Frontal cortex (tissue), 4 donors: ENCODE results near the gene LANCL3. TPM values are rescaled to one million over a fixed set of nuclear protein-coding genes. Genes with fewer than 3 reads are reported as not detected.
A peak's percentile ranks its signal among the peaks of the same experiment; 100 is the strongest.
"Not testable (repeated sequence)": the region's sequence is repeated elsewhere in the genome, so short reads cannot be mapped to it uniquely, and the experiment has no call there.

Experiments used
- DNase-seq, 2 donors: peaks; one replicate each; pipeline ENCODE4 v3.0.0; 2012; ENCODE audit warnings: low spot score in 2 of 2
- FAIRE-seq: peaks from 2 replicates; lab custom pipeline; 2012; peaks lifted over from hg19 to GRCh38; lab: Jason Lieb, UNC
- total RNA-seq: library from RNA; depleted of rRNA; stranded (reverse); fragments of >200 nt; gene quantifications from one replicate; pipeline ENCODE4 v1.2.3, GENCODE V29; 2014
- donor health status: control.
- donor health status: control.
- donor health status: control.

LANCL3 gene
- total RNA-seq = 1.2 TPM

DNA sequence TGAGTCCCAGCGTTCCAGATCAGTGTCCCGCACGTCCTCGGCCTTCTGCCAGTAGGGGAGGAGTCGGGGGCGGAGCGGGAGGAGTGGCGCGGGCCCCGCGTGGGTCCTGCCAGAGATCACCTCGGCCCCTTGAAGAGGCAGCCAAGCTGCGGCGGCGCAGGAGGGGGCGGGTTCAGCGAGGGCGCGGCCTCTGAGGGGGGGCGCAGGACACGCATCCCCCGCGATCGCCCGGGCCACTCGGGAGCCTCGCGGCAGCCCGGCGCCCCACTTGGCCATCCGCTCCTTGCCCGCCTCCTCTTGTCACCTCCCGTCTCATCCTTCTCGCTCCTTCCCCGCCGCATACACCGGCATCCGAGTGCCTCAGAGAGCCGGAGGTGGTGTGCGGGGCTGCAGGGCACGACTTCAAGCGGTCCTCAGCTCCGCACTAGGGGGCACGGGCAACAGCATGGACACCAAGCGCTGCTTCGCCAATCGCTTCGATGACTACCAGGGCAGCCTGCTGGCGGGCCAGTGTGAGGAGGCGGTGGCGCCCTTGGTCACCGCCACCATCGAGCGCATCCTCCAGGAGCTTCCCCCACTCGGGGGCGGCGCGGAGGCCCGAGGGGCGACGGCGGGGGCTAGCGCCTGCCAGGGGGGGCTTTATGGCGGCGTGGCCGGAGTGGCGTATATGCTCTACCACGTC, at the start of gene LANCL3:
Gene LANCL3, plus strand, starts transcription at position 236 of the 682 bp plus-strand sequence. Its CDS starts 210 bp downstream, at position 446.
- DNase-seq = peak in 1 of 2 donors; percentile 16
- FAIRE-seq = not testable (repeated sequence)

DNA sequence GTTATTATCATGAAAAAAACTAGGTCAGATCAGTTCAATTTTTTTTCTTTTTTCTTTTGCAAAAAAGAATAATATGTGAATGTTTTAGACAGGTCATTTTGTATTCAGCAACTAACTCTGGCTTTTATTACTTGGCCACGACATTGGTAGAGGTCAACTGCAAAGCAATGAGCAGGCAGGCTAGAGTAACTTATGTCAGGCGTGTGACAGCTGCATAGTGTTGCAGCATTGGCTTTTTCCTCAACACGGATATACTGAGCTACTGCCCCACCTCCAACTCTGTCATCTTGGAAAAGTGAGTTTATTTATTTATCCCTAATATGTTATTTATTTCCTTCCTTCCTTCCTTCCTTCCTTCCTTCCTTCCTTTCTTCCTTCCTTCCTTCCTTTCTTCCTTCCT, 47.8 kb upstream of the LANCL3 start:
- DNase-seq, FAIRE-seq: not testable (repeated sequence)

DNA sequence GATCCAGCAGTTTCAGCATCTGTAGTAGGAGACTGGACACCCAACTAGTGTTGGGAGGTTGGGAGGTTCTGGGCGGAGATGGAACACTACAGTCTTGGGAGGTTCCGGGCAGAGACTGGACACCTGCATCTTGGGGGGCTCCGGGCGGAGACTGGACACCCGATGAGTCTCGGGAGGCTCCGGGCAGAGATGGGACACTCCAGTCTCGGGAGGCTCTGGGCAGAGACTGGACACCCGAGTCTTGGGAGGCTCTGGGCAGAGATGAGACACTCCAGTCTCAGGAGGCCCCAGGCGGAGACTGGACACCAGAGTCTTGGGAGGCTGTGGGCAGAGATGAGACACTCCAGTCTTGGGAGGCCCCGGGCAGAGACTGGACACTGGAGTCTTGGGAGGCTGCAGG, 29.5 kb upstream of the LANCL3 start:
- FAIRE-seq (no peak), DNase-seq (no peak)

DNA sequence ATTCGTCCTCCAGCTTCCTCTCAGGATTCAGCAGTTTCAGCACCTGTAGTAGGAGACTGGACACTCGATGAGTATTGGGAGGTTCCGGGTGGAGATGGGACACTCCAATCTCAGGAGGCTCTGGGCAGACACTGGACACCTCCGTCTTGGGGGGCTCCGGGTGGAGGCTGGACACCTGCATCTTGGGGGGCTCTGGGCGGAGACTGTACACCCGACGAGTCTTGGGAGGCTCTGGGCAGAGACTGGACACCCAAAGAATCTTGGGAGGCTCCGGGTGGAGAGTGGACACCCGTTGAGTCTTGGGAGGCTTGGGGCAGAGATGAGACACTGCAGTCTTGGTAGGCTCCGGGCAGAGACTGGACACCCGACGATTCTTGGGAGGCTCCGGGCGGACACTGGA, 28.7 kb upstream of the LANCL3 start:
- no peak for FAIRE-seq

DNA sequence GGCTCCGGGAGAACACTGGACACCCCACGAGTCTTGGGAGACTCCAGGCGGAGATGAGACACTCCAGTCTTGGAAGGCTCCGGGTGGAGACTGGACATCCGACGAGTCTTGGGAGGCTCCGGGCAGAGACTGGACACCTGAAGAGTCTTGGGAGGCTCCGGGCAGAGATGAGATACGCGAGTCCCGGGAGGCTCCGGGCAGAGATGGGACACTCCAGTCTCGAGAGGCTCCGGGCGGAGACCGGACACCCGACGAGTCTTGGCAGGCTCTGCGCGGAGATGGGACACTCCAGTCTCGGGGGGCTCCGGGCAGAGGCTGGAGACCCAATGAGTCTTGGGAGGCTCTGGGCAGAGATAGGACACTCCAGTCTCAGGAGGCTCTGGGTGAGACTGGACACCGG, 28.1 kb upstream of the LANCL3 start:
- DNase-seq (no peak), FAIRE-seq (no peak)

More for the DNA sequence above, 28.7 kb upstream of the LANCL3 start:
- DNase-seq = no peak

DNA sequence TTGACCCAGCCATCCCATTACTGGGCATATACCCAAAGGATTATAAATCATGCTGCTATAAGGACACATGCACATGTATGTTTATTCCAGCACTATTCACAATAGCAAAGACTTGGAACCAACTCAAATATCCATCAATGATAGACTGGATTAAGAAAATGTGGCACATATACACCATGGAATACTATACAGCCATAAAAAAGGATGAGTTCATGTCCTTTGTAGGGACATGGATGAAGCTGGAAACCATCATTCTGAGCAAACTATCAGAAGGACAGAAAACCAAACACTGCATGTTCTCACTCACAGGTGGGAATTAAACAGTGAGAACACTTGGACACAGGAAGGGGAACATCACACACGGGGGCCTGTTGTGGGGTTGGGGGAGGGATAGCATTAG, 26.9 kb upstream of the LANCL3 start:
- not testable (repeated sequence) for FAIRE-seq, DNase-seq

DNA sequence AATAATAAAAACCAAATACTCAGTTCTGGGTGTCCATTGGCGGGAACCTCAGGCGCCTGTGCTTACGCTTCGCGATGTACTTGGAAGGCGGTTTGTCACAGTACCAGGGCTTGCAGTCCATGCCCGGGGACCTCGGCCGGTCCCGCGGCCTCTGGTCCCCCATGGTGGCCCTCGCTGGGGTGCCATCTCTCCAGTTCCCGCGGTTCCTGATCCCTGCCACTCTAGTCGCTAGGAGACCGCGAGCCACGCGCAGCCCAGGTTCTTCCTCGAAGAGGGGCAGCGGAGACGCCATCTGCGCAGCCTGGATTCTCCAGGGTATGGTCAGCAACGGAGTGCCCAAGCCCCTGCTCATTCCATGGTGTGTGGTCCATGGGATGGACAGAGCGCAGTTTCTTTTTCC, 26.4 kb upstream of the LANCL3 start:
- FAIRE-seq (no peak), DNase-seq (no peak)

DNA sequence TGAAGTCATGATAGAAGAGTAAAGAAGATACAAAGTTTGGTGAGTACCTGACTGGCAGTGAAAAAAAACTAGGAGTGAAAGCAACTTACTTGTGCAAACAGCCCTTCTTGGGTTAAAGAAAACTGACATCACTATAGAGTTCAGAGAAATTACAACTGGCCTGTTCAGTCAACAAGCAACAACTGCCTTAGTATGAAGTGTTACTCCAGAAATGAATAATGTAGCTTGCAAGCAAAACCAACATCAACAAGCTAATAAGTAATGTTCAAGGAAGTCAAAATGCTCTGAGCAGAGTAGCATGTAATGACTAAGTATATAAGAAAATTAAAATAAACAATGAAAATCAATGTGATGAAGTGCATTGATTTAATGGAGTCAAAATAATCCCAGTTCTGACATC, 21.8 kb upstream of the LANCL3 start:
- not testable (repeated sequence) for FAIRE-seq, DNase-seq

DNA sequence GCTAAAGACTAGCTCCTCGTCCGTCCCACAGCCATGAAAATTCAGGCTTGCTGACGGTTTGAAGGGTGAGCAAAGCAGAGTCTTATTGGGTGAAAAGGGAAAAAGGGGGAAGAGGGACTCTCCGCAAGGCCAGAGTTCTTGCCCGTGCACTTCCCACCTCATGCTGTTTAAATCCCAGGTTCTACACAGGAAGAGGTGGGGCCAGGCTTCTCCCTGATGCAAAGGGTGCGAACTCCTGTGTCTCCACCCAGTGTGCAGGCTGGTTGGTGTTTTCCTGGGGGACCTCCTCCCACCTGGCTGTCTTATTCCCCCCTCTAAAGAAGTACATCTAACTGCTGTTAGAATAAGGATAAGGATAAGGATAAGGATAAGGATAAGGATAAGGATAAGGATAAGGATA, 18.0 kb upstream of the LANCL3 start:
- DNase-seq (no peak), FAIRE-seq (no peak)

DNA sequence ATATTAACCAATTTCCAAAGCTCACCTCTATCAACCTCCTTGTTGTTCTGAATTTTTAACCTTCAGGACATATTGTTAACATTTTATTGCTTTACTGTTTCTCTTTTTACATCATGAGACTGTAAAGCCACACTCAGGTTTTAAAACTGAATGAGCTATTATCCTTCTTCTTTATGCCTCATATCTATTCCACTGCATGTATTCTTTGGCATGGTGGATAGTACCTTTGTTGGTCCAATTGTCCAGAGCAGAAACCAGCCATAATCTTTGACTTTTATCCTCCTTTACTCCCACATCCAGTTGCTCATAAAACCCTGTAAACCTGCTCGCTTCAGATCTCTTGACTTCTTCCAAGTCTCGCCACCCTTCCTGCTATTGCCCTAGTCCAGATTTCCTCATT, 6.2 kb upstream of the LANCL3 start:
- FAIRE-seq, DNase-seq: not testable (repeated sequence)

DNA sequence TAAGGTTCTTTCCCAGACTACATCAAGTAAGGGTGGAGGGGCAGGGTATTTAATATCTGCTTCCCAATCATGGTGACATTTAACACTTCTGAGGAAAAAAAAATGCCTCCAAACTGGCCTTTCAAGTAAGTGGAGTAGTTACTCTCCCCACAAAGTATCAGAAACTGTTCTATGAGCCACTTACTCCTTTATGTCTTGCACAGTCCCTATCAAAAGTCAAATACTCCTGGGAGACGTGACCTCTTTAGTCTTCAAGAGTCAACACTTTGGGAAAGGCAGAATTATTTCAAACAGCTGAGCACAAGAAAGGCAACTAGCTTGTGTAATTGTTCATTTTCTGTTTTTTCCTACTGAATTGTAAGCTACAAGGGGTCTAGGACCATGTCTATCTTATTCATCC, 1.1 kb upstream of the LANCL3 start:
- not testable (repeated sequence) for FAIRE-seq, DNase-seq

DNA sequence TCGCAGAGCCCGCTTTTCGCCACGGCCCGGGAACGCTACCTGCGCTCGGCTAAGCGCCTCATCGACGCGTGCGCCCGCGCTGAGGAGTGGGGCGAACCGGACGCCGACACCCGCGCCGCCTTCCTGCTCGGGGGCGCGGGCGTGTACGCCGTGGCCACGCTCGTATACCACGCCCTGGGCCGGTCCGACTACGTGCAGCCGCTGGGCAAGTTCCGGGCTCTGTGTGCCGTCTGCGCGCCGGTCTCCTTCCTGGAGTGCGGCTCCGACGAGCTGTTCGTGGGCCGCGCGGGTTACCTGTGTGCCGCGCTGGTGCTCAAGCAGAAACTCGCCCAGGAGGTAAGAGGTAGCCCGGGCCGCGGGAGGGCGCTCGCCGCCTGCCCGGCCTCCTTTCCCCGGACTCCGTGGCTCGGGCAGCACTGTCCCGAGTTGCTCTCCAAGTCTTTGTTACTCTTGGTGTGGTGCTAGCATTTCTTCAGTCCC, 687 bp downstream of the LANCL3 start:
- not testable (repeated sequence) for DNase-seq, FAIRE-seq

DNA sequence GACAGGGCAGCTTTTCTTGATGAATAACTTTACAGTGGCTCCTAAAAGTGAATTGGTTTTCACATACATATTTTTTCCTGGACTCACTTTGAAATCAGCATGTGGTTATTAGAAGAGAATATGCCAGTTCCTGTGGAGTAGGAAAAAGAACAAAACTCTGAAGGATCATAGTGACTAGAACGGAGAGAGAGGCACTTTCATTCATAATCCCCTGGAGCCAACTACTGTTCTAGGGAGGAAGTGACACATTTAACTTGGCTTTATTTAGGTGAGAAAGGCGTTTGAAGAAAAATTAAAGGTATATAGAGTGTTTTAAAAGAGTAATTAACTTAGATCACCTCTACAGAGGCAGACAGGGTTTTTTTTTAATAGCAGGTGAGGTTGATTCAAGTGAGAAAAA, 1.7 kb downstream of the LANCL3 start:
- DNase-seq, FAIRE-seq: not testable (repeated sequence)

DNA sequence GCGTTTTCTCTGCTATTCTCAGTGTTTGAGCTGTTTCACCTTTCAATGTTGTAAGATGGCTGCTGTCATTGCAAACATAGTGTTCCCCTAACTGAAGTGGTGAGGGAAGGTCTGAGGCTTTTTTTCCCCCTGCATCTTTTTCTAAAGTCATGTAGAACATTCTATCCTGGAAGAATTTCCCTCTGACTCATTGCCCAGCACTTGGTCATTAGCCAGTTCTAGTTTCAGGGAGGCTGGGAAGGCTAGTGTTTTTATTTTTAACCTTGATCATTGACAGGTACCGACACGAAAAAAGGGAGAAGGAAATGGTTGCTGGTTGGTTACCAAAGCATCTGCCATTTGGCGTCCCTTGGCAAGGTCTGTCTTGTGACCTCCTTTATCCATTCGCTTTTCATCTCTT, 6.6 kb downstream of the LANCL3 start:
- no peak for FAIRE-seq
- no peak for DNase-seq

DNA sequence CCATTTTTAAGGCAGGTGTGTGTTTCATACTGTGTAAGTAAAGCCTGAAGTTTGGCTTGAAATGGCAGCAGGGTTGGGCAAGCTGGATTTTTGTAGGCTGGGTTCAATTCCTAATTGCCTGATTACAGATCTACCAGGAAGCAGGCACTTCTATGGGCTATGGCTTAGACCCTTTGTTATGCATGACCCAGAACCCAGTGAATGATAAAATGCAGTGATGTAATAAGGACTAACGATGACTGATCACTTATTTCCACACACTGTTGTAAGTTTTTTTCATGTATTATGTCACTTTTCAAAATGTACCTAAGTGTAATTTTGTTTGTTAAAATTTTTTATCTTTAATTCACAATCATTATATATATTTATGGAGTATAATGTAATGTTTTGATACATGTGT, 8.6 kb downstream of the LANCL3 start:
- FAIRE-seq = no peak
- no peak for DNase-seq

DNA sequence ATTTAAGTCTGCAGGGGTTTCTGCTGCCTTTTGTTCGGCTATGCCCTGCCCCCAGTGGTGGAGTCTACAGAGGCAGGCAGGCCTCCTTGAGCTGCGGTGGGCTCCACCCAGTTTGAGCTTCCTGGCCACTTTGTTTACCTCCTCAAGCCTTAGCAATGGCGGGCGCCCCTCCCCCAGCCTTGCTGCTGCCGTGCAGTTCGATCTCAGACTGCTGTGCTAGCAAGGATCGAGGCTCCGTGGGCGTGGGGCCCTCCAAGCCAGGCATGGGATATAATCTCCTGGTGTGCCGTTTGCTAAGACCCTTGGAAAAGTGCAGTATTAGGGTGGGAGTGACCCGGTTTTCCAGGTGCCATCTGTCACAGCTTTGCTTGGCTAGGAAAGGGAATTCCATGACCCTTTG, 15.9 kb downstream of the LANCL3 start:
- DNase-seq, FAIRE-seq: not testable (repeated sequence)

DNA sequence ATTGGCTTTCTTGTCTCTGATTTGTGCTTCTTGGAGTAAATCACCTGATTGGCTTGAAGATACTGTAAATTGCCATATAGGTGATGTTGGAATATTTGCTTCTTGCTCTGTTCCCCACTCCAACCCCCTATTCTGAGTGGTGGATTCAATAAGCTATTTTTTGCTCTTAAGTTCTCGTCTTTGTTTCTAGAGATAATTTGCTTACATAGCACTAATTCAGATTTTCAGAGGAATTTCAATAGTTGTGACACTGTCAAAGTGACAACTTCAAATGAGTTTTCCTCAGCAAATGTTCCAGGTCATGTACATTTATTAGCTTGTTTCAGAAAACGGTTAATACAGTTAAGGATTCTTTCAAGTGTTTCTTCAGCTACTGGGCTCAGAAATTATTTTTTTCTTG, 18.6 kb downstream of the LANCL3 start:
- no peak for FAIRE-seq
- no peak for DNase-seq

DNA sequence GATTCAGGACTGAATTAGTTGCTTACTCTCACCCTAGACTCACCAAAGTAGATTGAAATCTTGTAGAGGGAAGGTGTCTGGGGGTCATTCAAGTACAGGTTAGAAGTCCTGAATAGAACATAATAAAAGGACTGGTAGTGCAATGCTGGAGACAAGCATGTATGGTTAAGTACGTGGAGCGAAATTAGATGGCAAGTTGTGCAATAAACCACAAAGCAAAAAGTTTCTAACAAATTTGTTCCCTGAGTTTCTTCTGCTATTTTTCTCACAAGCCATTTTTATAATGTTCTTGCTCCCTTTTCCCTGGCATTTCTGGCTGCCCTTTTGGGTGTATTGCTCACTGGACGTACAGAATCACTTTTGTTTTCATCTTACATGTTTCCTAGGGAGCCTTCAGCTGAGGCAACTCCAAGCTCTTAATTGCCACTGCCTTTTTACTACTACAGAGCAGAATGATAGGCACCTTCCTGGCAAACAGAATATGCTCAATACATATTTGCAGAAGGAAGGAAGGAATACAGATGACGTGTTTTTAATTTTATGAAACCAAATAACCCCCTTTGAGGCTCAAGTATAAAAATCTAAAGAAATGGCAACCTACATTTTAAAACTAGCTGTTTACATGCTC, 23.4 kb downstream of the LANCL3 start:
- DNase-seq = no peak
- no peak for FAIRE-seq

DNA sequence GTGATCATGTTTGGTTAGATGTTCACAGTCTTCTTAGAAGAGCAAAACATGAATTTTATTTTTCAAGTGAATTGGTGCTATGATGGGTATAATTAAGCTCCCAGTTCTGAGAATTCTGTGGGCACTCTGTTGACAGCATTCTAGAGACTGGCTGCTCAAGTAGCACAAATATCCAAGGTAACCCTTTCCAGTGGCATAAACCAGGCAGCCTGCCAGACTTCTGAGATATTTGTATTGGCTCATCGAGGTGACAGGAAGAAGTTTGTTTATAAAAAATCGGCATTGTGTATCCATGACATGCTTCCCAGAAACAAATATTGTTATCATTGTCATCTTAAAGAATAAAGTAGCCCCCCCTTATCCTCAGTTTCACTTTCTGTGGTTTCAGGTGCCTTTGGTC, 28.3 kb downstream of the LANCL3 start:
- FAIRE-seq = no peak

DNA sequence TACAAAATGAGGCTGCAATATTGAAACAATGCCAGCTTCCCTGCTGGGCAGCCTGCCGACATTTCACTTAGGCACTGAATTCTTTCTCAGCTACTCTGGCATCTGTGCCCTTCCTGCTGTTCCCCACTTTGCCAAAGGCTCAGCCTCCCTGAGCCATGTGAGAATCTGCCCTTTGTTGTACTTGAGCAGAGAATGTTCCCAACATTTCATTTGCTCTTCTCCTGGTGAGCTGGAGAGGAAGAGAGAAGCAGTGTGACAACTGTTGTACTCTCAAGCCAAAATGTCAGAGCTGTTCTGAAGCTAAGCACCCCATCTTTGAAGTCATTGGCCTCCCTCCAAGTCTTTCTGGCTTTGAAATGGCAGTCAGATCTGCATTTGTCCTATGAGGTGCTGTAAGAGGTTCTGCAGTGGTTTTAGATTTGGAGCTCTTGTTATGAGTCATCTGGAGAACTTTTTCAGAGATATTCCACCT, 32.5 kb downstream of the LANCL3 start:
- FAIRE-seq (no peak), DNase-seq (no peak)

More for the DNA sequence above, 28.3 kb downstream of the LANCL3 start:
- no peak for DNase-seq

DNA sequence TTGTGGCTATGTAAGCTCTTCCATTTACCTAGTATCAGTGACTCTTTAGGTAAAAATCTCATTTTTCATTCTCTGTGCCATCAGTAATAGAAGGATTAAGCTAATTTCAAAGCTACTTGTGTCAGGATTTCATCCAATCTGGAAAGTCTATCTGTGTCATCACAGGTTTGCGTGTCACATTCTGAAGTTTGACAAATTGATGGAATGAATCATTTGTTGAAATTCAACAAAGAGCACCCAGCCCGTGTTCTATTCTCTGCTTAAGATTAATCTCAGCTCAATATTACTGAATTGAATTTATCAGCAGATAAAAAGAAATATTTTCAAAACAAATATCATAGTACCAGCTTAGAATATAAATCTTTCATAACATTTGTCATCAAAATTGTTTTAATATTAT, 35.8 kb downstream of the LANCL3 start:
- DNase-seq = no peak
- FAIRE-seq = no peak
